ENCODE data around the gene PAPPA2.

The PAPPA2 gene

GRCh38 chr1:176612791-176613190 lies 149.8 kb downstream of the PAPPA2 start:
- TF ChIP-seq CTCF (IDR thresholded peaks at IDR 0.05; ENCODE audit: insufficient read depth, low read length, poor library complexity, severe bottlenecking): no peak
- TF ChIP-seq EZH2phosphoT487 (conservative IDR thresholded peaks at IDR 0.05; ENCODE audit: low read length): no peak
- Histone ChIP-seq H3K79me2 (ENCODE audit: insufficient read depth, low read length) (no peaks in the 10 kb centered on the region), H3K27ac (ENCODE audit: low read depth, low read length) (no peak overlapping the region), H3K4me2 (ENCODE audit: low read depth, low read length, poor library complexity, severe bottlenecking) (no peak overlapping the region), H3K27me3 (ENCODE audit: low read length) (no peaks in the 10 kb centered on the region), H3K9me3 (ENCODE audit: insufficient read depth, low read length) (no peaks in the 10 kb centered on the region), H3K9me2 (replicated peaks; ENCODE audit: insufficient read depth, low read length) (no peaks in the 10 kb centered on the region), H3K36me3 (ENCODE audit: low read length) (no peaks in the 10 kb centered on the region), H3K4me3 (ENCODE audit: insufficient read depth, low read length, poor library complexity, severe bottlenecking) (no peak overlapping the region), H3F3A (ENCODE audit: insufficient read depth) (no peaks in the 10 kb centered on the region), H3K9ac (ENCODE audit: low read length) (no peak overlapping the region), H2AFZ (ENCODE audit: low read depth, low read length, severe bottlenecking) (no peak overlapping the region), H4K20me1 (ENCODE audit: low read depth, low read length) (no peaks in the 10 kb centered on the region)

- no peak overlapping the region for H3K27ac ChIP-seq (ENCODE audit: low read depth, low read length)
- H3K9me3 ChIP-seq (ENCODE audit: insufficient read depth, low read length): no peaks in the 10 kb centered on the region
- no peaks in the 10 kb centered on the region for H3K27me3 ChIP-seq (ENCODE audit: low read length)
- no peak for TF ChIP-seq EZH2phosphoT487 (conservative IDR thresholded peaks at IDR 0.05; ENCODE audit: low read length)
- no peak for TF ChIP-seq CTCF (IDR thresholded peaks at IDR 0.05; ENCODE audit: insufficient read depth, low read length, poor library complexity, severe bottlenecking)
- no peak overlapping the region for H3K4me3 ChIP-seq (ENCODE audit: insufficient read depth, low read length, poor library complexity, severe bottlenecking)
- H3K4me2 ChIP-seq (ENCODE audit: low read depth, low read length, poor library complexity, severe bottlenecking): no peak overlapping the region
- H3K36me3 ChIP-seq (ENCODE audit: low read length): no peaks in the 10 kb centered on the region
- no peak overlapping the region for H3K9ac ChIP-seq (ENCODE audit: low read length)
- H3F3A ChIP-seq (ENCODE audit: insufficient read depth): no peaks in the 10 kb centered on the region
- H2AFZ ChIP-seq (ENCODE audit: low read depth, low read length, severe bottlenecking): no peak overlapping the region
- H4K20me1 ChIP-seq (ENCODE audit: low read depth, low read length): no peaks in the 10 kb centered on the region
- no peaks in the 10 kb centered on the region for H3K79me2 ChIP-seq (ENCODE audit: insufficient read depth, low read length)
- no peaks in the 10 kb centered on the region for H3K9me2 ChIP-seq (replicated peaks; ENCODE audit: insufficient read depth, low read length)
Measured at GRCh38 chr1:176617881-176618280, 154.9 kb downstream of the PAPPA2 start.

- no peak overlapping the region for H2AFZ ChIP-seq (ENCODE audit: low read depth, low read length, severe bottlenecking)
- H3K9ac ChIP-seq (ENCODE audit: low read length): no peak overlapping the region
- no peaks in the 10 kb centered on the region for H3K36me3 ChIP-seq (ENCODE audit: low read length)
- H3K4me3 ChIP-seq (ENCODE audit: insufficient read depth, low read length, poor library complexity, severe bottlenecking): no peak overlapping the region
- no peaks in the 10 kb centered on the region for H3K9me2 ChIP-seq (replicated peaks; ENCODE audit: insufficient read depth, low read length)
- H4K20me1 ChIP-seq (ENCODE audit: low read depth, low read length): no peaks in the 10 kb centered on the region
- no peaks in the 10 kb centered on the region for H3F3A ChIP-seq (ENCODE audit: insufficient read depth)
- no peak for TF ChIP-seq EZH2phosphoT487 (conservative IDR thresholded peaks at IDR 0.05; ENCODE audit: low read length)
- no peak for TF ChIP-seq CTCF (IDR thresholded peaks at IDR 0.05; ENCODE audit: insufficient read depth, low read length, poor library complexity, severe bottlenecking)
- H3K27me3 ChIP-seq (ENCODE audit: low read length): no peaks in the 10 kb centered on the region
- H3K4me2 ChIP-seq (ENCODE audit: low read depth, low read length, poor library complexity, severe bottlenecking): no peak overlapping the region
- H3K79me2 ChIP-seq (ENCODE audit: insufficient read depth, low read length): no peaks in the 10 kb centered on the region
- H3K27ac ChIP-seq (ENCODE audit: low read depth, low read length): no peak overlapping the region
- no peaks in the 10 kb centered on the region for H3K9me3 ChIP-seq (ENCODE audit: insufficient read depth, low read length)
Measured at GRCh38 chr1:176619261-176619660, 156.3 kb downstream of the PAPPA2 start.
